GM19043 (cell line): ENCODE data around the gene SS18.

Experiments
- ATAC-seq: cut with Tn5 transposase; IDR thresholded peaks from one replicate; pipeline ENCODE4 v1.9.1; 2021; ENCODE audit warnings: low read depth; ENCODE audit not compliant: unreplicated experiment

Gene SS18

DNA sequence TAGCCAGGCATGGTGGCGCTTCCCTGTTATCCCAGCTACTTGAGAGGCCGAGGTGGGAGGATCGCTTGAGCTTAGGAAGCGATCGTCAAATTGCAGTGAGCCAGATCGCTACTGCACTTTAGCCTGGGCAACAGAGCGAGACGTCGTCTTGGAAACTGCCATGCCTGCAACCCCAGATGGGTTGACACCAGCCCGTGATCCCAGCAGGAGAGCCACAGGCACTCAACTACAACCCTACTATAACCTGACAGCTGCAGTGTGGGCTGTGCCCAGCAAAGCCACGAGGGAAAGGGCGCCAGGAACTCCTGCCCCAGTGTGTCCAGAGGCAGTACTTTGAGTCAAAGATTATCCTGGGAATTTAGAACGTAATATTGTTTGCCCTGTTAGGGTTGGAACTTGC lies 85.6 kb downstream of the SS18 start:
- no peak for ATAC-seq

DNA sequence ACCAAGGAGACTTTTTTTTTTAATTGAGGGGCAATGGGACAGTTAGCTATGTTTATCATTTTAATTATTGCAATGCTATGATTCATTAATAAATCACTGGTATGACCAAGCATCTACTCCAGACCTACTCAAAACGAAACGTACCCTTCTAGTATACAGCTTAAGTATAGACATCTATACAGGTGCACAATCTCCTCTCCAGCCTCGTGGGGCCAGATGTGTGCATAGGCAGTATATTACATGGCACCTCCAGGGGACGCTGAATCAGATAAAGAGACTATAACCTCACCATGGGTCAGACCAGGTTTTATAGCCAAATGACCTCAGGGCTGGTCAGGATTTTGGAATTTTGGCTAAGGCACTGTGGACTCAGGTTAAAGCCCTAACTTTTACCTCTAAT lies 86.6 kb downstream of the SS18 start:
- no peak for ATAC-seq

DNA sequence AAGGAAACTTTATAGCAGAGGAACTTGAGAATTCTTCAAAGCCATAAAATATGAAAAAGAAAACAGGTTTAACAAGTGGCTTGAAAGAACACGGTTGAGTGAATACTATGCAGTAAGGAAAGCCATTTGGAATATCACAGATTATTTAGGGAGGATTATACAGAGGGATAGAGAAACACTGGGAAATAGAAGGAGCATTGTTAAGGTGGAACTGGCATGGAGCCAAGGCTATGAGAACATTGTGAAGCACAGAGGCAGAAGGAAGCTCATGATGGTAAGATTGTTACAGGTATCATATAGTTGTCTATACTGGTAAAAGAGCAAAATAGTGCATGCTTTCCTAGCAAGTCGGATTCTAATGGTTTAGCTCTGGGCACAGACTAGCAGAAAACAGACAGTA lies 87.1 kb downstream of the SS18 start:
- no peak for ATAC-seq

- no peak for ATAC-seq
Measured at GRCh38 chr18:26002375-26002910, 88.0 kb downstream of the SS18 start.

DNA sequence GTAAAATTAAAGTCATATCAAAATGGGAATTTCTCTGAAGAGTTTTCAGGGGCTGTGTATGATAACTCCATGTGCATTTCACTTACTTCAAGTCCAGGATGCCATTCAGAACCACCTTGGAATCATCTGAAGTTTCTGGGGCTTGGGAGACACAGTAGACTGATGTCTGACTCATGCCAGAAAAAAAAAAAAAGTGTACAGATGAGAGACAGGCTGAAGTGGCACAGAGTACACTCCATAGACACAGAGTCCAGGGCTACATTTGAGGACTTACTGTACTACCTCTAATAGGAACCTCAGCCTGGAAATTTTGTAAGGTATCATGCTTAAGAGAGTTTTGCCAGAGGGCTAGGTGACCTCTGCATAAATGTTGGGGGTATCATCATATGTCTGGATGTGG lies 92.0 kb downstream of the SS18 start:
- ATAC-seq, result no peak

GRCh38 chr18:25992566-25992965 lies 97.8 kb downstream of the SS18 start:
- no peak for ATAC-seq

GRCh38 chr18:25990473-25990872 lies 99.9 kb downstream of the SS18 start:
- ATAC-seq, result no peak

DNA sequence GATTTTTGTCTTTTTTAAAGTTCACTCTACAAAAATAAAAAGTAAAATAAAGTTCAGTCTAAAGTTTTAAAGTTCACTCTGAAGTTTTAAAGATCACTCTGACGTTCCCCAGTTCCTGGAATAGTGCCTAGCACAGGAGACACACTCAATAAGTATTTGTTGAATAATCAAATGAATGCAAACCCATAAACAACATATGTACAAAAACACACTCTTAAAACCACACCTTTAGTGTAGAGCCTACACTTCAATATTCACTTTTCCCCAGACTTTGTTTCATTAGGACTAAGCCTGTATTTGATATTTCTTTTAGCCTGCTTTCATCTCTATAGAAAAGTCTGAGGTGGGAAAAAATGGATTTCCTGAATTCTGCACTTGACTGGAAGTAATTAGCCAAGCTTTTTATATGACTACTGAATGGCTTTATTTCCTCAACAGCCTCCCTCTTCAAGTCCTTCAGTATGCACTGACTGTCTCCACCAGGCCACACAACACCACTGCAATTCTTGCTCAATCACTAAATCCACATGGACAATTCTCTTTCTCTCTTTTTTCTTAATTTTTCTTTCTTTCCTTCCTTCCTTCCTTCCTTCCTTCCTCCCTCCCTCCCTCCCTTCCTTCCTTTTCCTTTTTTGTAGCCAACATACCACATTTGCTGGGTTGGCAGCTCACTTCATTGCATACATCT lies 104.6 kb downstream of the SS18 start:
- no peak for ATAC-seq

DNA sequence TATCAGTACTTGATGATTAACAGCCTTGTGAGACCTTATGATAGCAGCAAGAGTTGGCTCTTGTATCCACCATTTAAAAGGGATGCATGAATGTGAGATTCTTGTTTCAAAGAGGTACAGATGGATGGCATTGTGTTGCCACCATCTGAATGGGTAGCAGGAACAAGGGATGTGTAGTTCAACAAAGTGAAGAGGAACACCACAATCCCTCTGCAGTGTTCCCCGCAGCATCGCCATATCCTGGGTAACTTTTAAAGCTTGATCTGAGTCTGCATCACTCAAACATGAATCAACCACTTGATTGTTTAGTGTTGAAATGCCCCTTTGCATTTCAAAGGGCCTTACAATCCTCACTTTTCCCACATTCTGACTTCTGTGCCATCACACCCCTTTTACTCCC lies 106.7 kb downstream of the SS18 start:
- no peak for ATAC-seq

DNA sequence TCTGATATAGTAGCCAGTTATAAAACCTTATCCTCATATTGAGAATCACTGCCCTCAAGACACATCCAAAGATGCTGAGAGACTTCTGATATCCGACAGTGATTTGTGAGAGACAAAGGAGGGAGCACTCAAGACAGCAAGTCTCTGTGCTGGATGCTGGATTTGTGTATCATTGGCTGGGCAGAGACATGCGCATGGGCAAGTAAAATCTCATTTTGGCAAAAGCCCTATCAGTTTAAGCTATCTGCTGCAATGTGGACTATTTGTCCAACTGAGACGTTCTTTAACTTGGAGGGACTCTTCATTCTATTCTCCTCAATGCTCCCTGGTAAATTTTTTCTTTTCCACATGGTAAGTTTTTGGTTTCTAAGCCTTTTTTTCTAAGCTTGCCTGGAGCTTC lies 107.5 kb downstream of the SS18 start:
- ATAC-seq, result no peak

DNA sequence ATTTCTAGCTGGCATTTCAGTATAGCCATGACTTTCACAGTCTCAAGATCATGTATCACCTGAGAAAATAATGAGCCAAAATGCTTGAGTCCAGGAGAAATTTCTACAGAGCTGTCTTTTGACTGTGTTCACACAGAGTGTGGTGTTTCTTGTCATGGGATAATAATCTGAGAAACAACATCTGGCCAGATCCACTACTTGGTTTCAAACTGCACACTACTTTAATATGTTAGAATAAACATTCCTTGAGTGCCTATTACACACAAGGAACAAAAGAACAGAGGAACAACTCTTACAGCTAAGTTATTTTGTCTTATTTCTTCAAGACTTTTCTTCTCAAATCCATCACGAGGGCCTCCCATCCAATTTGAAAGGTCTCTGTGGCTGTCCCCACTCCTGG lies 108.3 kb downstream of the SS18 start:
- ATAC-seq, result no peak

GRCh38 chr18:25979369-25980040 lies 110.9 kb downstream of the SS18 start:
- ATAC-seq, result no peak

DNA sequence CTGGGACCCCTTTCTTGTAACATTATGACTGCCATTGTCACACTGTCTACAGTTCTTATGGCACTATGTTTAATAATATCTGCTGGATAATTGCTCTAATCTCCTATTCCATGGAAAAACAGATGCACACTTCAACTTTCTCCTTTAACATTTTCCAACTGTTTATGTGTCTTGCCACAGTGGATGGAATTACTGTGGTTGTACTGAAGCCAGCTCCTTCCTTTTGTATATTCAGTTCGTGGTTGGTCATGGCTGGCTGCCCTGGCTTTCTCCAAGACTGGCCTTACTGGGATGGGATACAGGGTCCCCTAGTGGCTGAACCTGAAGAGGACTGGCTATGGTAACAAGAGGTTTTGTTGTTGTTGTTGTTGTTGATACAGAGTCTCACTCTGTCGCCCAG lies 113.9 kb downstream of the SS18 start:
- ATAC-seq, result no peak

DNA sequence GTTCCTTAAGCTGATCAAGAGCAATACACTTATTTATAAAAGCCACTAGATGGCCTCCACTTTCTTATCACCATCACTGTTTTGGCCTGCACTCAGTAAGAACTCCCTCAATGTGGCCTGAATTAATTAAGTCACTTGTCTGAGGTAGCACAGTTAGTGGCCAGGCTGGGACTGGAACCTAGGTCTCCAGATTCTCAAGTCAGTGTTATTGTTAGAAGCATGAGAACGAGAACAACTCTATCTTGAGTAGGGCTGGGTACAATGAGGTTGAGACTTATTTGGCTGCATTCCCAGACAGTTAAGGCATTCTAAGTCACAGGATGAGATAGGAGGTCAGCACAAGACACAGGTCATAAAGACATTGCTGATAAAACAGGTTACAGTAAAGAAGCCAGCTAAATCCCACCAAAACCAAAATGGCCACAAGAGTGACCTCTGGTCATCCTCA lies 115.8 kb downstream of the SS18 start:
- ATAC-seq, result no peak
